Femur (tissue), 1 donor: ENCODE data around the gene MAP4K5.
"Not testable (repeated sequence)": the region's sequence is repeated elsewhere in the genome, so short reads cannot be mapped to it uniquely, and the experiment has no call there.

Experiments
- DNase-seq: peaks from one replicate; pipeline ENCODE4 v3.0.0-alpha.2; 2017

Gene MAP4K5

GRCh38 chr14:50531595-50532501 is 521 bp downstream of the MAP4K5 start:
- peak; percentile 69 for DNase-seq

GRCh38 chr14:50530794-50531365 is 1.5 kb downstream of the MAP4K5 start:
- DNase-seq: no peak

- DNase-seq: no peak
These were observed 2.0 kb downstream of the MAP4K5 start for GRCh38 chr14:50530358-50530757.

- no peak for DNase-seq
These were observed 2.8 kb downstream of the MAP4K5 start for GRCh38 chr14:50529288-50530179.

- DNase-seq: no peak
These were observed 4.4 kb downstream of the MAP4K5 start for GRCh38 chr14:50528000-50528399.

- DNase-seq: no peak
These were observed 7.4 kb downstream of the MAP4K5 start for GRCh38 chr14:50524731-50525515.

GRCh38 chr14:50524060-50524459 is 8.3 kb downstream of the MAP4K5 start:
- no peak for DNase-seq

GRCh38 chr14:50523271-50524041 is 8.9 kb downstream of the MAP4K5 start:
- DNase-seq: no peak

GRCh38 chr14:50521912-50522341 is 10.4 kb downstream of the MAP4K5 start:
- no peak for DNase-seq

GRCh38 chr14:50520947-50521815 is 11.2 kb downstream of the MAP4K5 start:
- DNase-seq: no peak

GRCh38 chr14:50516091-50516490 is 16.3 kb downstream of the MAP4K5 start:
- no peak for DNase-seq

- DNase-seq: no peak
These were observed 19.9 kb downstream of the MAP4K5 start for GRCh38 chr14:50512463-50512862.

GRCh38 chr14:50510157-50510556 is 22.2 kb downstream of the MAP4K5 start:
- DNase-seq: no peak

- not testable (repeated sequence) for DNase-seq
These were observed 25.3 kb downstream of the MAP4K5 start for GRCh38 chr14:50507078-50507477.

- no peak for DNase-seq
These were observed 30.7 kb downstream of the MAP4K5 start for GRCh38 chr14:50501642-50502041.

GRCh38 chr14:50497351-50497750 is 35.0 kb downstream of the MAP4K5 start:
- DNase-seq: no peak

GRCh38 chr14:50489851-50490250 is 42.5 kb downstream of the MAP4K5 start:
- no peak for DNase-seq

- no peak for DNase-seq
These were observed 43.8 kb downstream of the MAP4K5 start for GRCh38 chr14:50488521-50488920.

- DNase-seq: no peak
These were observed 53.3 kb downstream of the MAP4K5 start for GRCh38 chr14:50479041-50479440.

GRCh38 chr14:50477760-50478159 is 54.6 kb downstream of the MAP4K5 start:
- no peak for DNase-seq

- DNase-seq: no peak
These were observed 56.2 kb downstream of the MAP4K5 start for GRCh38 chr14:50476134-50476533.
